ENCODE measurements around the gene NHLRC4. TPM values are rescaled to one million over a fixed set of nuclear protein-coding genes. Genes with fewer than 3 reads are reported as not detected.
"Not testable (repeated sequence)": the region's sequence is repeated elsewhere in the genome, so short reads cannot be mapped to it uniquely, and the experiment has no call there.

NHLRC4 gene
- total RNA-seq, 1 donor from 2014 or later = 1.2 TPM

DNA sequence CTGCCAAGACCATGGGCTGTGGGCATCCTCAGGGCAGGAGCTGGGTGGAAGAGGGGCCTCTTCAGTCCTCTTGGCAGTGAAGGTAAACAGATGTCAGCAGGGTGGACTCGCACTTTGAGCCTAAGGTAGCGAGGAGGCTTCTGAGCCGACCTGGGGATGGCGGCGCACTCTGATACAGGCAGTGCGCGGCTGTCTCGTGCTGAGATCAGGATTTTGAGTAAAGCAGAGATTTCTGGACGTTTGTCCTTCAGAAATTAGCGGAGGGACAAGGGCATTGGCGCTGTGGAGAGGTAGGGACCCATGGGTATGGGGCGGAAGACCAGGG, 29.9 kb downstream of the NHLRC4 start:
- no peak for DNase-seq (ENCODE audit: low spot score)

- not testable (repeated sequence) for DNase-seq (ENCODE audit: low spot score)
Observed at GRCh38 chr16:597655-598054, 30.9 kb downstream of the NHLRC4 start.

GRCh38 chr16:598823-599739, 32.3 kb downstream of the NHLRC4 start:
- no peak for DNase-seq (ENCODE audit: low spot score)

DNA sequence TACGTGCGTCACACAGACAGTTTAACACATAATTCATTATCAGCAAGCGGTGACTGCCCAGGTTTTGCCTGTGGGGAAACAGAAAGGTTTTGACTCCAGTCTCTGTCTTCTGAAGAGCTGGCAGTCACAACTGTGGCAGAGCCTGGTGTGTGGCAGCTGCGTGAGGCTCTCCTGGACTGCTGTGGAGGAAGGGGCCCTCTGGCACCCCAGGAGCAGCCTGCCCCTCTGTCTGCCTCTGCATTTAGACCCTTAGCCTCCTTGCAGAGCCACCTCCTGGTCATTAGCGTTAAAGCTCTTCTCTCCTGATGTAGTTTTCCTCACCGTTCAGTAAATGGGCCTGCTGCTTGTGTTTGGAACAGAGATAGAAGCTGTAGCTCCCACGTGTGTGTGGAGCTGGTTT, 34.0 kb downstream of the NHLRC4 start:
- no peak for DNase-seq (ENCODE audit: low spot score)

DNA sequence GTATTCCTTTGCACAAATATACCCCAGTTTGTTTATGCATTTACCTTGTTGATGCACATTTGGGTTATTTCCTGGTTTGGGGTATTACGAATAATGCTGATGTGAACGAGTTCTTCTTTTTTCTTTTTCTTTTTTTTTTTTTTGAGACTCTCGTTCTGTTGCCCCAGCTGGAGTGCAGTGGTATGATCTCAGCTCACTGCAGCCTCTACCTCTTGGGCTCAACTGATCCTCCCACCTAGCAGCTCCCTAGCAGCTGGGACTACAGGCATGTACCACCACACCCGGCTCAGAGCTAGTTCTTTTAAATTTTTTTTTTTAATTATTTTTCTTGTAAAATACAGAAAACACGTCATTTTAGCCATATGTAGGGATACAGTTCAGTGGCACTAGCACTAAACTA, 37.1 kb downstream of the NHLRC4 start:
- no peak for DNase-seq (ENCODE audit: low spot score)

DNA sequence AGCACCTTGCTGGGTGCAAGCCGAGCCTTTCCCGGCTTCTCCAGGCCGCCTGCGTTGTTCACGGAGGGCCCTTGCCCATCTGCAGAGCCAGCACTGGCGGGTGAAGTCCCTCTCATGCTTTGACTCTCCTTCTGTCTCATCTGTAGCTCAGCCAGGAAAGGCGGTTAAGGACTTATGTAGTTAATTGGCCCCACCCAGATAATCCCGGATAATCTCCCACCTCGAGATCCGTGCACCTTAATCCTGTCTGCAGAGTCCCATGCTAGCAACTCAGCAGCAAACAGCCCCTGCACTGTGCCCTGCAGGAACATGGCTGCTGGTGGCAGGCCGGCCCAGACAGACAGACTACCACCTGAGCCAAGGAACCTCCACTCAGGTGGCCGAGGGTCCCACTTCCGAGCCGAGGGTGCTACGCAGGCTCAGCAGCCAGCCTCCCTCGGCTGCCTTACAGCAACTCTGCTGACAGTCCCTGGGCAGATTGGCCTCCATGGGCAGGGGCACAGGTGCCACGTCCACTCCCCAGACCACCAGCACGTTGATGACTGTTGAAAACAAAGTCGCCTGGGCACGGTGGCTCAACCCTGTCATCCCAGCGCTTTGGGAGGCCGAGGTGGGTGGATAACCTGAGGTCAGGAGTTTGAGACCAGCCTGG, 40.0 kb downstream of the NHLRC4 start:
- DNase-seq (ENCODE audit: low spot score) = no peak

GRCh38 chr16:608019-608418, 41.2 kb downstream of the NHLRC4 start:
- DNase-seq (ENCODE audit: low spot score) = no peak

DNA sequence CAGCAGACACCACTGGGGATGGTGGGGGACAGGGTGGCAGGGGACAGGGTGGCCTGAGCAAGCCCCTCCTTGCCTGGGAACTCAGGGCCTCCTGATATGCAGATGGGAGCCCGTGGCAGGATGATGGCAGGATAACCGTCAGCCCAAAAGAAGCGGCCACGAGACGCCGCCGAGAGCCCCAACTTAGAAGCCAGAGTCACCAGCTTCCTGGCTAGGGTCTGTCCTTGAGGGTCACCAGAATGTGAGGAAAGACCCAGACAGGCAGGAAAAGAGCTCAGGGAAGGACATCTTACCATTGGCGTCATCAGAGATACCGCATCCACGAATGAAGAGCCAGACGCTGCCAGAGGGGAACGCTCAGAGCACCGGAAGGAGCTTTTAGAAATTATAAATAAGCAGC, 42.5 kb downstream of the NHLRC4 start:
- DNase-seq (ENCODE audit: low spot score) = no peak

- no peak for DNase-seq (ENCODE audit: low spot score)
Observed at GRCh38 chr16:609984-610383, 43.2 kb downstream of the NHLRC4 start.

DNA sequence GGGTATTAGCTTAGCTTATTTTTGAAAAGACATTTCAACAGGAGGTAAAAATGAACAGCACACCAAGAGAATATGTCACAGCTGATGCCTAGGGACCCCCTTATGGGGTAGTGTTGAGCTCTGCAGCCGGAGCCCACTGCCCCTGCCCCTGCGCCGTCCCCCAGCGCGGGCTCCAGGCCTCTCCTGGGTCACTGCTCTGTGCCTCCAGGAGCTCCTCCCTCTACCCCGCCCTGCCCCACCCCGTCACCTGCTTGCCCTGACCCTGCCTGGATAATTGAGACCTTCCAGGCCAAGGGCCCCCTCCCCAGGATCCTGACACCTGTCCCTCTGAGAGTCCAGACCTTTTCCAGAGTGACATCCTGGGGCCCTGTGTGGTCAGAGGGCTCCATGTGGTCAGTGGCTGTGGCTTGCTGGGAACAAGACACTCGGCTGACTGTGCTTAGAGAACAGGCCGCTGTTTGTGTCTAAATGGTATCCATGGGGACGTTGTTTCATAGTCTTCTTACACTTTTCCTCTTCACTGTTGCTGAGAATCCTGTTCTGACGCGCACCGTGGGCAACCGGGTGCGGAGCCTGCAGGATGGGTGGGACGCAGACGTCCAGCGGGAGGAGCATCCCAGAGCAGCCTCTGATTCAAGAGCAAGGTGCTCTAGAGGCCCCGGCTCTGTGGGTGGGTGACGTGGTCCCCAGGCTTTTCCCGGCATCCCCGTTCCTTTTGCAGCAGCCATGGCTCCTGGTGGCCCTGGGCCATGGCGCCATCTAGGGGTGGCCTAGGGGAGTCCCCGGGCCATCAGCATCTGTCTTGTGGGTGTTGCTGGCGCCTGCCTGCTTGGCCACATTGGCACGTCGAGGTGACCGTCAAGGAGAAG, 43.9 kb downstream of the NHLRC4 start:
- no peak for DNase-seq (ENCODE audit: low spot score)

- DNase-seq (ENCODE audit: low spot score) = no peak
Observed at GRCh38 chr16:615122-615521, 48.3 kb downstream of the NHLRC4 start.

DNA sequence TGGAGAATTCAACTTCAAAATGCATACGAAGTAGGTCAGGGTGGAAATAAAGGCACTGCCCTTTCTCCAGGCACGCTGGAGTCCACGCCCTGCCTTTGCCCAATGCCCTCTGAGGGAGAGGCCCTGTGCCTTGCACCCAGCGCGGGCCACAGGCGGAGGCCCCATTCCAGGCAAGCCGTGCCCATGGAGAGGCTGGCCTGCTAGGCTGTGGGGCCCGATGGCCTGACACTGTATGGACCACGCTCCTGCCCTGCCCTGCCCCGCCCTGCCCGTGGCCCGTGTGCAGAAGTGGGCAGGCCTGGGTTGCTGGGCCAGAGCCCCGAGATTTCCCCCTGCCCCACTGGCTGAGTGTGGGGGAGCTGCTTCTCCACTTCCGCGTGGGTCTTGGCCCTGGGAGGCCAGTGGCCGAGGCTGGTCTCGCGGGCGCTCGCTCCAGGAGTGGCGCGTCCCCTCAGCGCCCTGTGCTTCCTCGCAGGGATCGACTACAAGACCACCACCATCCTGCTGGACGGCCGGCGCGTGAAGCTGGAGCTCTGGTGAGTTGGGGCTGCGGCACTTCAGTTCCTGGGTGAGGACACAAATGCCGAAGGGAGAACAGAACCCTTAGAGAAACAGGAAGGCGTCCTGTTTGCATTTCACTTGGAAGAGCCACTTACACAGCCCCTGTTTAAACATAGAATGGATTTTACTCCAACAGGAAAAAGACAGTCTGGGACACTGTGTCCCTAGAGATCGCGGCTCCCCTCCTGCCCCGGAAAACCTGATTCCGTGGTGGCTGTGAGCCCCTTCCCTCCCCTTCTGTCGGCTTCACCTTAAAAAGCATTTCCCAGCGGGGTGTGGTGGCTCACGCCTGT, 50.2 kb downstream of the NHLRC4 start:
- no peak for DNase-seq (ENCODE audit: low spot score)

DNA sequence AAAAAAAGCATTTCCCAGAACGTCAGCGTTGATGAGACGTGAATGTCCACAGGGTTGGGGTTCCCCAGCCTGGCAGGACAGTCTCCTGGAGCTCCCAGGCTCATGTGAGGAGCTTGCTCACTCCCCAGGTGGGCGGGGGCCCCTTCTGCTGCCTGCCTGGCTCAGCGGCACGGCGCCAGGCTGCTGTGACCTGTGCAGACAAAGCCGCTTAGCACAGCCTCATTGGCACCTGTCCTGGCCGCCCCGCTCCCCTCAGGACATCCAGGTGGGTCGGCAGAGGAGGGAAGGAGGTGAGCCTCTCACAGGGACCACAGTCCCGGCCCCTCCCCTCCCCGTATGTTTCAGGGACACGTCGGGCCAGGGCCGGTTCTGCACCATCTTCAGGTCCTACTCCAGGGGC, 51.0 kb downstream of the NHLRC4 start:
- no peak for DNase-seq (ENCODE audit: low spot score)

Other genes starting within 250 kb of the NHLRC4 start
- gene AXIN1, start 214.3 kb upstream of the NHLRC4 start, total RNA-seq = 29.2 TPM
- 52.9 TPM for gene MRPL28, start 196.5 kb upstream of the NHLRC4 start, total RNA-seq
- 85.7 TPM for gene PGAP6, start 185.0 kb upstream of the NHLRC4 start, total RNA-seq
- gene NME4, start 169.8 kb upstream of the NHLRC4 start, total RNA-seq = 105 TPM
- 36.8 TPM for gene DECR2, start 165.1 kb upstream of the NHLRC4 start, total RNA-seq
- 58.5 TPM for gene RAB11FIP3, start 141.4 kb upstream of the NHLRC4 start, total RNA-seq
- 75.4 TPM for gene CAPN15, start 39.3 kb upstream of the NHLRC4 start, total RNA-seq
- gene PRR35, start 6.6 kb upstream of the NHLRC4 start, total RNA-seq = not detected
- 117 TPM for gene PIGQ, start 3.0 kb downstream of the NHLRC4 start, total RNA-seq
- 33.1 TPM for gene RAB40C, start 23.1 kb downstream of the NHLRC4 start, total RNA-seq
- 1.7 TPM for gene WFIKKN1, start 64.0 kb downstream of the NHLRC4 start, total RNA-seq
- 69.3 TPM for gene METTL26, start 69.3 kb downstream of the NHLRC4 start, total RNA-seq
- gene MCRIP2, start 74.8 kb downstream of the NHLRC4 start, total RNA-seq = 67.6 TPM
- gene WDR90, start 82.4 kb downstream of the NHLRC4 start, total RNA-seq = 62.4 TPM
- 125 TPM for gene RHOT2, start 101.1 kb downstream of the NHLRC4 start, total RNA-seq
- 5.5 TPM for gene RHBDL1, start 108.7 kb downstream of the NHLRC4 start, total RNA-seq
- gene STUB1, start 113.4 kb downstream of the NHLRC4 start, total RNA-seq = 125 TPM
- gene JMJD8, start 117.3 kb downstream of the NHLRC4 start, total RNA-seq = 66.7 TPM
- 14.8 TPM for gene WDR24, start 123.4 kb downstream of the NHLRC4 start, total RNA-seq
- 0.78 TPM for gene FBXL16, start 138.8 kb downstream of the NHLRC4 start, total RNA-seq
- gene METRN, start 148.1 kb downstream of the NHLRC4 start, total RNA-seq = 62.0 TPM
- gene ANTKMT, start 154.1 kb downstream of the NHLRC4 start, total RNA-seq = 54.7 TPM
- 3.3 TPM for gene CCDC78, start 159.4 kb downstream of the NHLRC4 start, total RNA-seq
- gene HAGHL, start 160.1 kb downstream of the NHLRC4 start, total RNA-seq = 13.4 TPM
- gene CIAO3, start 174.0 kb downstream of the NHLRC4 start, total RNA-seq = 47.1 TPM
- gene MSLN, start 193.7 kb downstream of the NHLRC4 start, total RNA-seq = 53.1 TPM
- 18.5 TPM for gene RPUSD1, start 221.4 kb downstream of the NHLRC4 start, total RNA-seq
- gene CHTF18, start 221.6 kb downstream of the NHLRC4 start, total RNA-seq = 17.3 TPM
- gene GNG13, start 233.7 kb downstream of the NHLRC4 start, total RNA-seq = not detected

All from mucosa of gallbladder (tissue), 1 donor.